DMS53 (cell line): ENCODE measurements around the gene PRR5L.
A peak's percentile ranks its signal among the peaks of the same experiment; 100 is the strongest.
"Not testable (repeated sequence)": the region's sequence is repeated elsewhere in the genome, so short reads cannot be mapped to it uniquely, and the experiment has no call there.

Experiments
- DNase-seq: peaks from one replicate; lab custom pipeline; 2025; lab: John Stamatoyannopoulos, UW

PRR5L gene

GRCh38 chr11:36498721-36499120 lies 202.6 kb downstream of the PRR5L start:
- DNase-seq, result no peak

- no peak for DNase-seq
Observed at GRCh38 chr11:36499315-36499714, 203.2 kb downstream of the PRR5L start.

GRCh38 chr11:36500315-36500721 lies 204.2 kb downstream of the PRR5L start:
- peak; percentile 55 for DNase-seq

GRCh38 chr11:36501236-36501635 lies 205.1 kb downstream of the PRR5L start:
- no peak for DNase-seq

- peak; percentile 12 for DNase-seq
Observed at GRCh38 chr11:36507824-36508489, 211.9 kb downstream of the PRR5L start.

GRCh38 chr11:36508743-36509142 lies 212.7 kb downstream of the PRR5L start:
- DNase-seq, result no peak

- peak; percentile 48 for DNase-seq
Observed at GRCh38 chr11:36509201-36509639, 213.1 kb downstream of the PRR5L start.

- DNase-seq, result peak; percentile 88
Observed at GRCh38 chr11:36509694-36510593, 213.9 kb downstream of the PRR5L start, which contains the start of gene TRAF6. TSS of gene TRAF6 (minus strand) at chr11:36510272. CDS start at chr11:36501515, 8,757 bp downstream.

- DNase-seq, result peak; percentile 48
Observed at GRCh38 chr11:36510594-36510942, 214.5 kb downstream of the PRR5L start.

GRCh38 chr11:36511062-36511461 lies 215.0 kb downstream of the PRR5L start:
- DNase-seq, result not testable (repeated sequence)

GRCh38 chr11:36512016-36512415 lies 215.9 kb downstream of the PRR5L start:
- DNase-seq, result no peak

GRCh38 chr11:36513965-36514364 lies 217.9 kb downstream of the PRR5L start:
- no peak for DNase-seq
